HFFc6 (cell line): Measurements from ENCODE around the gene NAA10. TPM values are rescaled to one million over a fixed set of nuclear protein-coding genes. Genes with fewer than 3 reads are reported as not detected.

ENCODE experiments used
- DNase-seq: peaks from one replicate; pipeline ENCODE4 v3.0.0-alpha.2; 2018
- H3K27ac Mint-ChIP-seq: 2 replicates; pipeline ENCODE4 v1.8.0; 2020; ENCODE audit warnings: mild to moderate bottlenecking, mixed read lengths
- H3K27me3 Mint-ChIP-seq: 2 replicates; pipeline ENCODE4 v1.8.0; 2021; ENCODE audit warnings: mild to moderate bottlenecking, moderate library complexity, mixed read lengths; ENCODE audit not compliant: insufficient read depth
- H3K36me3 Mint-ChIP-seq: 2 replicates; pipeline ENCODE4 v1.8.0; 2021; ENCODE audit warnings: low read depth, mixed read lengths
- H3K4me1 Mint-ChIP-seq: 2 replicates; pipeline ENCODE4 v1.8.0; 2020; ENCODE audit warnings: low read depth, mixed read lengths
- H3K4me3 Mint-ChIP-seq: 2 replicates; pipeline ENCODE4 v1.8.0; 2020; ENCODE audit warnings: mild to moderate bottlenecking, moderate library complexity, mixed read lengths
- H3K9me3 Mint-ChIP-seq: 2 replicates; pipeline ENCODE4 v1.8.0; 2020; ENCODE audit warnings: mild to moderate bottlenecking, mixed read lengths
- CTCF ChIP-seq: fragments of 200-600 bp; sonication (generic); IDR thresholded peaks from 2 replicates; pipeline ENCODE4 v1.5.0; 2021; ENCODE audit warnings: antibody characterized with exemption, mild to moderate bottlenecking
- total RNA-seq, 6 experiments: library from RNA; stranded (reverse); fragmentation: NEBNext Ultra II Directional; extraction: Animal tissue kit (Norgen Biotek cat#: 25700); gene quantifications; 2 replicates in 1 of 6; 3 replicates in 5 of 6; pipeline ENCODE4 v1.2.3, GENCODE V29; 2021

Gene NAA10
- total RNA-seq, 6 experiments from 2014 or later, result 130 to 160 (median 146) TPM

- Mint-ChIP-seq H3K27me3 (peaks cover 2% of the 10 kb centered on the region), H3K4me3 (no peak overlapping the region), H3K9me3 (no peaks in the 10 kb centered on the region), H3K27ac (no peak overlapping the region), H3K4me1 (no peaks in the 10 kb centered on the region), H3K36me3 (no peaks in the 10 kb centered on the region)
- DNase-seq, result no peak
- TF ChIP-seq CTCF, result no peak; the same call in 1 of the 2 replicates
These were observed 3.5 kb upstream of the NAA10 start for GRCh38 chrX:153938226-153938786.

GRCh38 chrX:153937056-153937455 lies 2.2 kb upstream of the NAA10 start:
- DNase-seq, result no peak
- Mint-ChIP-seq H3K36me3 (no peaks in the 10 kb centered on the region), H3K9me3 (no peaks in the 10 kb centered on the region), H3K27me3 (peaks cover 2% of the 10 kb centered on the region), H3K4me1 (no peaks in the 10 kb centered on the region), H3K27ac (no peak overlapping the region), H3K4me3 (no peak overlapping the region)
- no peak for TF ChIP-seq CTCF

GRCh38 chrX:153935326-153935851 lies 552 bp upstream of the NAA10 start:
- peak overlapping the region; percentile 62; the same call in 1 of the 2 replicates for H3K4me3 Mint-ChIP-seq
- no peaks in the 10 kb centered on the region for H3K4me1 Mint-ChIP-seq
- no peak overlapping the region for H3K27ac Mint-ChIP-seq
- peaks cover 2% of the 10 kb centered on the region for H3K27me3 Mint-ChIP-seq
- no peak for DNase-seq
- H3K9me3 Mint-ChIP-seq, result no peaks in the 10 kb centered on the region
- no peak for TF ChIP-seq CTCF
- H3K36me3 Mint-ChIP-seq, result peaks cover 5% of the 10 kb centered on the region; the same call in 1 of the 2 replicates

GRCh38 chrX:153934148-153934761 lies 582 bp downstream of the NAA10 start:
- H3K4me3 Mint-ChIP-seq, result peak overlapping the region; percentile 93
- peaks cover 2% of the 10 kb centered on the region for H3K27me3 Mint-ChIP-seq
- no peak for DNase-seq
- H3K36me3 Mint-ChIP-seq, result peaks cover 5% of the 10 kb centered on the region; the same call in 1 of the 2 replicates
- H3K9me3 Mint-ChIP-seq, result no peaks in the 10 kb centered on the region
- peaks cover 1% of the 10 kb centered on the region; the same call in 1 of the 2 replicates for H3K4me1 Mint-ChIP-seq
- no peak for TF ChIP-seq CTCF
- peak overlapping the region; percentile 84 for H3K27ac Mint-ChIP-seq

GRCh38 chrX:153933748-153934147 lies 1.1 kb downstream of the NAA10 start:
- DNase-seq, result peak; percentile 41
- peak overlapping the region; percentile 93 for H3K4me3 Mint-ChIP-seq
- no peak for TF ChIP-seq CTCF
- peaks cover 2% of the 10 kb centered on the region for H3K27me3 Mint-ChIP-seq
- peak overlapping the region; percentile 84 for H3K27ac Mint-ChIP-seq
- peaks cover 6% of the 10 kb centered on the region; the same call in 1 of the 2 replicates for H3K4me1 Mint-ChIP-seq
- H3K9me3 Mint-ChIP-seq, result no peaks in the 10 kb centered on the region
- peaks cover 5% of the 10 kb centered on the region; the same call in 1 of the 2 replicates for H3K36me3 Mint-ChIP-seq
